ELF-1 (cell line): Measurements from ENCODE around the gene CRHR1.
"Not testable (repeated sequence)": the region's sequence is repeated elsewhere in the genome, so short reads cannot be mapped to it uniquely, and the experiment has no call there.

Experiments
- DNase-seq: peaks from one replicate; pipeline ENCODE4 v3.0.0-alpha.2; 2016; ENCODE audit warnings: low read depth, low spot score

The CRHR1 gene

DNA sequence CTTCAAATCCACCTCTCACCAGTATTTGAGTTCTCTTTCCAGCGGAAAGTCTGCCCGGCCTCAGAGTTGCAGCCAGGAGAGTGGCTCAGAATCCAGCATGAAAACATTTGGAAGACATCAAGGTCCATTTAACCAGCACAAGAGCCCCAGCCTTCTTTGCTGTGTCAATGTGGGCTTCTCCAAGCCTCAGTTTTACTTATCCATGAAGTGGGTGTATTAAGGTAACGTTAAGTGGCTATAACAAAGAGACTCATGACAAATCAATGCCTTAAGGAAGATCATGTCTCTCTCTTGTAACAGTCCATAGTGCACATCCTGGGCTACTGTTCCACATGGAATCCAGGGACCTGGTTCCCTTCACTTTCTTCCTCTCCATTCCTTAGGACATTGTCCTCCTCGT lies 59.6 kb downstream of the CRHR1 start:
- no peak for DNase-seq

DNA sequence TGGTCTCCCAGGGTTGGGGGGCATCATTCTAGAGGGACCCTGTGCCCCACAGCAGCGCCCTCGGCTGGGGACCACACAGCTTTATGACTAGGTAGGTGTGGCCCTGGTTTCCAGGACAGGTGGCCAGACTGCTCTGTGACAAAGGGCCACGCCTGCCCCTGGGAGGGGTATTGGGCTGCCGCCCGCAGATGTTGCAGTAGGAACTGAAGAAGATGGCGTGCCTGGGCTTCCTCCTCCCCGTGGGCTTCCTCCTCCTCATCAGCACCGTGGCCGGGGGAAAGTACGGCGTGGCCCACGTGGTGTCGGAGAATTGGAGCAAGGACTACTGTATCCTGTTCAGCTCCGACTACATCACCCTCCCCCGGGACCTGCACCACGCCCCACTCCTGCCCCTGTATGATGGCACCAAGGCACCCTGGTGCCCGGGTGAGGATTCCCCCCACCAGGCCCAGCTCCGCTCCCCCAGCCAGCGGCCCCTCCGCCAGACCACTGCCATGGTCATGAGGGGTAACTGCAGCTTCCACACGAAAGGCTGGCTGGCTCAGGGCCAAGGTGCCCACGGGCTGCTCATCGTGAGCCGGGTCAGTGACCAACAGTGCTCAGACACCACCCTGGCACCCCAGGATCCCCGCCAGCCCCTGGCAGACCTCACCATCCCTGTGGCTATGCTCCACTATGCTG lies 60.7 kb downstream of the CRHR1 start, which contains the start of gene SPPL2C:
Gene SPPL2C, plus strand, starts transcription at position 187 of the 681 bp plus-strand sequence. Its CDS starts 26 bp downstream, at position 213.
- DNase-seq: no peak

DNA sequence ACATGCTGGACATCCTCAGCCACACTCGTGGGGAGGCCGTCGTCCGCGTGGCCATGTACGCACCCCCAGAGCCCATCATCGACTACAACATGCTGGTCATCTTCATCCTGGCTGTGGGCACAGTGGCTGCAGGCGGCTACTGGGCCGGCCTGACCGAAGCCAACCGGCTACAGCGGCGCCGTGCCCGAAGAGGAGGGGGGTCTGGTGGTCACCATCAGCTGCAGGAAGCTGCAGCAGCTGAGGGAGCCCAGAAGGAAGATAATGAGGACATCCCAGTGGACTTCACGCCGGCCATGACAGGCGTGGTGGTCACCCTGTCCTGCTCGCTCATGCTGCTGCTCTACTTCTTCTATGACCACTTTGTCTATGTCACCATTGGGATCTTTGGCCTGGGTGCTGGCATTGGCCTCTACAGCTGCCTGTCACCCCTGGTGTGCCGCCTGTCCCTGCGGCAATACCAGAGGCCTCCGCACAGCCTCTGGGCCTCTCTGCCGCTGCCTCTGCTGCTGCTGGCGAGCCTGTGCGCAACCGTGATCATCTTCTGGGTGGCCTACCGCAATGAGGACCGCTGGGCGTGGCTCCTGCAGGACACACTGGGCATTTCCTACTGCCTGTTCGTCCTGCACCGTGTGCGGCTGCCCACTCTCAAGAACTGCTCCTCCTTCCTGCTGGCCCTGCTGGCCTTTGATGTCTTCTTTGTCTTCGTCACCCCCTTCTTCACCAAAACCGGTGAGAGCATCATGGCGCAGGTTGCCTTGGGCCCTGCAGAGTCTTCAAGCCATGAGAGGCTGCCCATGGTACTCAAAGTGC lies 61.5 kb downstream of the CRHR1 start:
- no peak for DNase-seq

DNA sequence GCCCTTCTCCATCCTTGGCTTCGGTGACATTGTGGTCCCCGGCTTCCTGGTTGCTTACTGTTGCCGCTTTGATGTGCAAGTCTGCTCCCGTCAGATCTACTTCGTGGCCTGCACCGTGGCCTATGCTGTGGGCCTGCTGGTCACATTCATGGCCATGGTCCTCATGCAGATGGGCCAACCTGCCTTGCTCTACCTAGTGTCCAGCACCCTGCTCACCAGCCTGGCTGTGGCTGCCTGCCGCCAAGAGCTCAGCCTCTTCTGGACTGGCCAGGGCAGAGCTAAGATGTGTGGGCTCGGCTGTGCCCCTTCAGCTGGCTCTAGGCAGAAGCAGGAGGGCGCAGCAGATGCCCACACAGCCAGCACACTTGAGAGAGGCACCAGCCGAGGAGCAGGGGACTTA lies 62.1 kb downstream of the CRHR1 start:
- DNase-seq: no peak

DNA sequence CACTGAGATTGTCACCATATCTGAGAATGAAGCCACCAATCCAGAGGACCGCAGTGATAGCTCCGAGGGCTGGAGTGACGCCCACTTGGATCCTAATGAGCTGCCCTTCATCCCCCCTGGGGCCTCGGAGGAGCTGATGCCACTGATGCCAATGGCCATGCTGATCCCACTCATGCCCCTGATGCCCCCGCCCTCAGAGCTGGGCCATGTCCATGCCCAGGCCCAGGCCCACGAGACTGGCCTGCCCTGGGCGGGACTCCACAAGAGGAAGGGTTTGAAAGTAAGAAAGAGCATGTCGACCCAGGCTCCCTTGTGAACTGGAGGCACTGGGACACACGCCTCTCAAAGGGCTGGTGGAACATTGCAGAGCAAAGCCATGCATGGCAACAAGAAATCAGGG lies 62.5 kb downstream of the CRHR1 start:
- DNase-seq: no peak

DNA sequence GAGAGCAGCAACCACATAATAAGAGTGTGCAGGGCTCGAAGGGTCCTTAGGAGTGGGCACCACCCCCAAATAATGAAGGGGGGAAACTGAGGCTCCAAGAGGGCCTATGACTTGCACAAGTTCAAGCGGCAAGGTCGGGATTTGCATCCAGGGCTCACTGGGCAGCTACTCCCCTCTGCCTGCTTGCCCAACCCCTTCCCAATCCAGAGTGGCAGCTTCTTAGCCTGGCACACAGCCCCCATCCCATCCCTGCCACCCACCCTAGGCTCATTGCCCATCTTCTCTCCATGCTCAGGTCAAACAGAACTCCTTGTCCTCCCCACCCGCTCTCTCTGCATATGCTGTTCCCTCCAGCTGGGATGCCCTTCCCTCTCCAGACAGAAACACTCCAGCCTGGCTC lies 63.0 kb downstream of the CRHR1 start:
- no peak for DNase-seq

DNA sequence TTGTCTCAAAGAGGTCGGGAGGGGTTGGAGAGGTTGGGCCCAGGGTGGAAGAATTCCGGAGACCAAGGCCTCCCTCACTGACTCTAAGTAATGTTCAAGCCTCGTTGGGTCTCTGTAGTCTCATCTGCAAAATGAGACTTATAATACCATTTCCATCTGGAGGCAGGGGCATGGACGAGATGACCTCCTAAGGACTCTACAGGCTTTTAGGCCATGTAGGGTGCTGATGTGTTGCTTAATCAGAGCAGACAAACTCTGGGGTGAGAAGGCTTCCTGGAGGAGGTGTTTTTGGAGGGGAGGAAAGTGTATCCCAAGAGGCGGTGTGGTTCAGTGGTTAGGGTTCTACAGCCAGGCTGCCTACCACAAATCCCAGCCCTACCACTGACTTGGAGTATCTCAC lies 63.6 kb downstream of the CRHR1 start:
- DNase-seq: no peak

DNA sequence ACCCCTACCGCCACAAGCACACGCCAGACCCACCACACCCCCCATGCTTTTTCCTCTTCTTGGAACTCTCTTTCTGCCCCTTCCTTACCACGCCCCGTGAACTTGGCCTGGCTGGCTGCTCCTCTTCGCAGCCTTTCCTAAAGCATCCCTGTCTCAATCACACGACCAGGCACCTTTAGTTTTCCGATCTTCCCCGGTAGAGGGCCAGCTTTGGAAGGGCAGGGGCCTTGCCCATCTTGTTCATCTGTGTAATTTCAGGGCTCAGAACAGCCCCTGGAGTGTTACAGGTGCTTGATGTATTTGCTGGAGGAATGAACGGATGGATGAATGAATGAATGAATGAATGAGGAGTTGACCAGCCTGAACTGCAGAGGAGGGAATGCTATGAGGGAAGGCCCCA lies 64.3 kb downstream of the CRHR1 start:
- DNase-seq: no peak

DNA sequence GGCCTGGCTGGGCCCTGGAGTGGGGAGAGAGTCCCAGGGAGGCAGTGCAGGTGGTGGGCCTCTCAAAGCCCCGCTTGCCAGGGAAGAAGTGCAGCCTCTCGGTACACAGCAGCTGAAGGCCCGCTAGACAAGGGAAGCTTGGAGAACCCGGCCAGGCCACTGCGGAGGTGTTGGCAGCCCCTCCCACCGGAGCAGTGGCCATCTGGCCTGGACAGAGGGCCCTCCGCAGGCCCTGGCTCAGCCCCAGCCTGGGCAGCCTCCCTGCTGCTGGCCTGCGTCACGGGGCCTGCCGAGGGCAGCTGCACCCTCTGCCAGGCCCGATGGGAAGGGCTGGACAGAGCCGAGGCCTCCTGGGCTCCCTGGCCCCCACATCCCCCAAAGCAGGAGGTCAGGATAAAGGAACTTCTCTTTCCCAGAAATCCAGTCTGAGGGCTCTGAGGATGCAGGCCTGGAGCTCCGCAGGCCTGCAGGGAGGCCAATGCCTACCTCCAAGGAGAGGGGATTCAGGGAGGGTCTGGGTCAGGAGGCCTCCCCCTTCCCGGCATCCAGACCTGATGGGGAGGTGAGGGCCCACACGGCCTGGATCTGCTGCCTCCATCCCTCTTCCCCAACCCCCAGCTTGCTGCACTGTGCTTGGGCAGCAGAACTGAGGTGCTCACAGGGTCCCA lies 64.9 kb downstream of the CRHR1 start:
- DNase-seq: no peak

DNA sequence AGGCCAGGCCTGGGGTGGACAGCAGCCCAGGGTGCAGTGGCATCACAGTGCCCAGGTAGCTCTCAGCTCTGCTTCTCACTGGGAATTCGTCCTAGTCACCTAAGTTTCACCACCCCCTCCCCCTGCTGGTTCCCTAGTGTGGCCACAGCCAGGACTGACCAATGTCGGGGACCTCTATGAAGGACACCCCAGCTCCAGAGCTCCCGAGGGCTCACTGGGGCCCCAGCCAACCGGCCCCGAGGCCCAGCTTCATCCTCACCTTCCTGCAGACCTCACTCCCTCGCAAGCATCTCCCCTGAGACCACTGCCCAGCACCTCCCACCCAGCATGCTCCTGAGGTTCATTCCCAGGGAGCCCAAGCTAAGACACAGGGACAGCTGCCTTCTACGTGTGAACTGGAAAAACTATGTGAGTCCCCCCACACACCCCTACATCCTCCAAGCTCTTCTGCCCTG lies 65.4 kb downstream of the CRHR1 start:
- no peak for DNase-seq

DNA sequence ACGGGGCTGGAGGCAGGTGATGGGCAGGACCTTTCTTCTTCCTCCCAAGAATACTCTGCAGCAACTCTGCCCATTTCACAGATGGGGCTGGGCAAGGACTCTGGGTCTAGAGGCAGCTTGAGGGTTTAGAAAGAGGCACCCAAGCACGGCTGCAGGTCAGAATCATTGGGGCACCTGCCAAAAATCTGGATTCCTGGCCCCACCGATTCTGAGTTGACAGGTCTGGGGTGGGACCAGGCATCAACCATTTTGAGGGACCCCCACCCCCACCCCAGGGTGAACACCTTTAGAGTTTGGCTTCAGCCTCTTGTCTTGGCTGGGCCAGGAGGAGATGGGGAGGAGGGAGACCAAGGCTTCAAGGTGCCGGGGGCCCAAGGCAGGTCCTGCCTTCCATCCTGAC lies 65.9 kb downstream of the CRHR1 start:
- DNase-seq: no peak

DNA sequence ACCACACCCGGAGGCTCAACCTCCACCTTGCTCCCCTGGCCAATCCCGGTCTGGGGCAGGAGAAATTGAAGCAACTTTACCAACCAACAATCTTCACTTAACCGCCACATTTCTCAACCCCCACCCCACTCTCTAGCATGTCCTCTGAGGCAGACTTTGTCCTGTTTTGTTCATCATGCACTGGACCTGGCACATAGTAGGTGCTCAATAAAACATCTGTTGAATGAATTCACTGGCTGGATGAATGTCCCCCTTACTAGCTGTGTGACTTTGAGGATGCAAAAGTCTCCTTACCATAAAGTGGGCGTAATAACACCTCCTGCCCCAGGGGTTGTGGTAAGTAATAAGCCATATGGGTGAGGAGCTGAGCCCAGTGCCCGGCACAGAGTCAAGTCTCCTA lies 66.3 kb downstream of the CRHR1 start:
- DNase-seq: no peak

DNA sequence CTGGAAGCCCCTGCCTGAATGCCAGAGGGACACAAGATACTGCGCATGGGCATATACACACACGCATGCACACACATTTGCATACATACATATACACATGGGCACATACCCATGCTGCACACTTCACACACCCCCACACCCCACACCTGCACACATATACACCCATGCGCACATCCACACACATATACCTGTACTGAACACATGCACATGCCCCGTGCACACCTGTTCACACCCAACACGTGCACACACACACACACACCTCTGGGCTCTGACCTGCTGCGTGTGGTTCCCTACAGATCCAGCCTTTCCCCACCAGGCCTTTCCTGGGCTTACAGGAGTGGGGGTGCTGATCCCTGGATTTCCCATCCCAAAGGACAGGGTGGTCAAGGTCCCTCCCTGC lies 66.9 kb downstream of the CRHR1 start:
- DNase-seq: no peak

DNA sequence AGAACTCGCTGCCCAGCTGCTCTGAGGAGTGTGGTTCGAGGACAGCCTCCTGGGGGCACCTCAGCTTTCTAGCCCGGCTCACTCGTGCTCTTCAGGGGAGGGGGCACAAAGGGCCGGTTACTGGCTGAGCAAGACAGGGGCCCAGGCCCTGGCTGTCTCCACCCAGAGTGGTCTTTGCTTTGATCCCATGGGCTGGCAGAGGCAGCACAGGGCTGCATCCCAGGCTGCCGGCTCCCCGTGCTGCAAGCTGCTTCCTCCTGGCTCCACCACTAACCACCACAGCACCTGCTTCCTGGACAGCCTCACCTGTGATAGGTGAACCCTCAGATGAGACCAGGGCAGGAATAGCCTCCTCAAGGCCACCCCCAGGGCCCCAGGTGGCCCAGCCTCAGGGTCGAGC lies 67.3 kb downstream of the CRHR1 start:
- DNase-seq: no peak

DNA sequence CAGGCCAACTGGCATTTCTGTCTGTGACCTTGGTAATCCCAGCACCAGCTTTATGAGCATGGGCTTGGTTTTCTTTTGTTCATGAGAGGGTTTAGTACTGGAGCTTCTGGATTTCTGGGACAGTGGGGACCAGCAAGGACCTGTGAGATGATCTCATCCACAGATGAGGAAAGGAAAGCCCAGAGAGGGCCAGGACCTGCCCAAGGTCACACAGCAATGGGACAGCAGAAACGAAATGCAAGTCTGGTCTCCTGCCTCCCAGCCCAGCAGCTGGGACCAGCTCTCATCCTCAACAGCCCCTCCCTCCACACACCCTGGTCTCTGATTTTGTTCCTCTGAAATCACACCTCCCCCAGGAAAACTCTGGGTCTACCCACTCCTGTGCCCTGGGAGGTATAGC lies 67.8 kb downstream of the CRHR1 start:
- no peak for DNase-seq

DNA sequence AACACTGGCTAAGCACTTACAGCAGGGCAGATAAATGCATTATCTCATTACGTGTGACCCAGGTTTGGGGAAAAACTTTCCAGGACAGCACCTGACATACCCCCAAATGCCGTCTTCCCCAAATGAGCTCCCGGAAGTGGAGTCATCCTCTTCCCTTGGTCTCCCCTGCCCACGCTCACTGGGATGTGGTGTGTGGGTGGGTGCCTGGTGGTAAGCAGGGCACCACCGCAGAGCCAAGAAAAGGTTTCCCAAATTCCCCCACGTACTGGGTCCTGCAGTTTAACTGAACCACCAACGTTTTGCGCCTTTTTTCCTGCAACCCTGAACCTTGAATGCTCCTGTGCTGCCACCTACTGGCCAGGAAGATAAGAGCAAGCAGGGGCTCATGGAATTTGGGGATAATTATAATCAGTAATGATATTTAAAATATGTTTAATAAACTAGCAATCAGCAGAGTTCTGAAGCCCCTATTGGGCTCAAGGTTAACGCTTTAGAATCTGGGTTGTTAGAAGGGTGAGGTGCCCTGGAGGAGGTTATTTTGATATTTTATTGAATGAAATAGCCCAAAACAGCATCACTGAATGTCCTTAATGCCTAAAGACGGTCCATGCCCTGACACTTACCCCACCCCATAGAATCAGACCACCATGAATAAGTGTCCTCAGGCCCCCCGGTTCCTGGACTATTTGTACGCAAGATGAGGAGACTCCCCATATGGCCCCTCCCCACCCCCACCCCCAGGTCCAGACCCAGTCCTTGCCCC lies 68.6 kb downstream of the CRHR1 start:
- peak; percentile 51 for DNase-seq

DNA sequence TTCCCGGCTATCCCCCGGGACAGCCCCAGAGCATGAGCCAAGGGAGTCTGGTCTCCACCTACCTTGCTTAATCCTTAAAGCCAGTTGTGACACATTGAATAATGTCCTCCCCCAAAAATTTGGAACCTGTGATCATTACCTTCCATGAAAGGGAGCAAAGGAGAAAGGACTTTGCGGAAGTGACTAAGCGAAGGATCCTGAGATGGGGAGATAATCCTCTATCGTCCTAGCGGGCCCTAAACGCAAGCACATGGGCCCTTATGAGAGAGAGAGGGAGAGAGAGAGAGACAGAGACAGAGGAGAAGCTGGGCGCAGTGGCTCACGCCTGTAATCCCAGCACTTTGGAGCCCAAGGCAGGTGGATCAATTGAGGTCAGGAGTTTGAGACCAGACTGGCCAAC lies 70.1 kb downstream of the CRHR1 start:
- no peak for DNase-seq

DNA sequence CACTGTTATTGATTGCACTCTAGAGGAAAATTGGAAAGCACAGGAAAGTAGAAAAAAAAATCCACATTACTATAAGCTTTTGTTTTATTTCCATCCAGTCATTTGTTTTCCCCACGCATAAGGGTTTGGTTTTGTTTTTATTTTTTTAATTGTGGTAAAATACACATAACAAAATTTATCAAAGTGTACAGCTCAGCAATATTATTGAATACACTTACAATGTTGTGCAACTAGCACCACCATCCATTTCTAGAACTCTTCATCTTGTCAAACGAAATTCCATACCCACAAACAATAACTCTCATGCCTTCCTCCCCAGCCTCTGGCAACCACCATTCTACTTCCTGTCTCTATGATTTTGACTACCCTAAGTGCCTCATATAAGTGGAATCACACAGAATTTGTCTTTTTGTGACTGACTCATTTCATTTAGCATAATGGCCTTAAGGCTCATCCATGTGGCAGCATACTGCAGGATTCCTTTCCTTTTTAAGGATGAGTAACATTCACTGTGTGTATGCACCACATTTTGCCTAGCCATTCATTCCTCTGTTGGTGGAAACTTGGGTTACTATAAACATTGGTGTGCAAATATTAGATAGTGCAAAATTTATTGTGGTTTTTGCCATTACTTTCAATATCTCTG lies 71.7 kb downstream of the CRHR1 start:
- DNase-seq: no peak

DNA sequence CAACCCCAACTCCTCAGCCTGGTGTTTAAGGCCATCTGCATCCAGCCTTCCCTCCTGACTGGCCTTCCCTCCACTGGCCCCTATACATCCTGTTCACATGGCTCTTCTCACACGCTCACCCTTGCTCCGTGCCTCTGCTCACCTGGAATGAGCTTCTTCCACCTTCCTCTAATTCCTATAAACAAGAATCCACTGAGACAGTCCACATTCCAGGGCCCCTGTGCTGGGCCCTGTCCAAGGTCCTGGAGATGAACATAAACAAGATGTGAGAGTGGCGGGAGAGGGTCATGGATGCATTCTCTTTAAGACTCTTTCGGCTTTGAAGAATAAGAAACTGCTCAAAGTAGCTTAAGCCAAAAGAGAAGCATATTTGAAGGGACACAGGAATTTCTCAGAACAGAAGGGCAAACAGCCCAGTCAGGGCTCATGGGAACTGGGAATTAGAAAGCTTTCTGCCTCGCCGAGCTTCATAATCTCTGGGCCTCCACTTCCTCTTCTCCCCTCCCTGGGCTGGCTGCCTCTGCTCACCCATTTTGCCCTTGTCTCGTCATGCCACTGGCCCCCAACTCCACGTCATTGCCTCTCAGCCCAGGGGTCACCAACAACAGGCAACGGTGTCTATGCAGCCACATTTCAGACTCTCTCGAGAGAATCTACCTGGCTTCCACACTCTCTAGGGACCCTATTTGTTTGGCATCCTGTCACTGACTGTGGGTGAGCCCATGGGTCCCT lies 74.0 kb downstream of the CRHR1 start:
- DNase-seq: peak; percentile 75

DNA sequence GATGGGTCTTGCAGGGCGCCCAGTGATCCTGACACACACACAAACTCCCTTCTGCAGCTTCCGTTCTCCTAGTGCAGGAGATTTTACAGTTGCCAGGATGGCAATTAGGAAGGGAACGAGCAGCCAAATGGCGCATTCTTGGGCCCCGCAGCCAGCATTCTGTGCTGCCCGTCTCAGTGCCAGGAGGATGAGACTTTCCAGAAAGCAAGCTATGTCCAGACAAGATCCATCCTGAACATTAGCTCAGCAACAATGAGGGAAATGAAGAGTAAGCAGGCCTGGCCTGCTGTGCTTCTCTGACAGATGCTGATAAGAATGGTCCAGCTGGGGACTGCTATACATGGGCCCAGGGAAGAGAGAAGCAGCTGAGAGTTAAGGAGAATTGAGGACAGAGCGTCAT lies 77.0 kb downstream of the CRHR1 start:
- DNase-seq: no peak

DNA sequence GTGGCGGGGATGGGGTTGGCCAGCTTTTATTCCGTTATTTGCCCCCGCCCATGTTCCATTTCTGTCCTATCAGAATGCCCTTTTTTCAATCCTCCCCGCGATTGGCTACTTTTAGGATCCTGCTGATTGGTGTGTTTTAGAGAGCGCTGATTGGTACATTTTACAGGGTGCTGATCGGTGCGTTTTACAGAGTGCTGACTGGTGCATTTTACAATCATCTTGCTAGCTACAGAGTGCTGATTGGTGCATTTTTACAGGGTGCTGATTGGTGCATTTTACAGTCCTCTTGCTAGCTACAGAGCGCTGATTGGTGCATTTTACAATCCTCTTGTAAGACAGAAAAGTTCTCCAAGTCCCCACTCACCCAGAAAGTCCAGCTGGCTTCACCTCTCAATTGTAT lies 78.0 kb downstream of the CRHR1 start:
- DNase-seq: not testable (repeated sequence)
